NCI-H1092 treated with DMSO at 0.1 percent for 48 hours (cell line): ENCODE data around the gene VEGFC.

Source experiments
- DNase-seq: peaks from one replicate; lab custom pipeline; 2025; lab: John Stamatoyannopoulos, UW

Gene VEGFC

GRCh38 chr4:176680668-176681180 is 112.0 kb downstream of the VEGFC start:
- no peak for DNase-seq

DNA sequence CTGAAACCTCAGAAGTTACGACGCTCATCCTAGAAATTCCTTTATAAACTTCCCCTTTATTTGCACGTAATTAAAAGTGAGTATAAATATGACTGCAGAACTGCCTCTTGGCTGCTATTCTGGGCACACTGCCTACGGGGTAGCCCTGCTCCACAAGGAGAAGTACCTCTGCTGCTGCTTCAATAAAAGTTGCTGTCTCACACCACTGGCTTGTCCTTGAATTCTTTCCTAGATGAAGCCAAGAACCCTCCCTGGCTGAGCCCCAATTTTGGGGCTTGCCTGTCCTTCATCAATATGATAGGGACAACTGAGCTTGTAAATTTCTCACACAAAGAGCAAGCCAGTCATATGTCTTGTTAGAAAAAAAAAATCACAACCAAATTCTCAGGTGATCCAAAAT is 115.8 kb downstream of the VEGFC start:
- DNase-seq, result no peak

- no peak for DNase-seq
Measured at GRCh38 chr4:176675810-176676209, 116.9 kb downstream of the VEGFC start.

DNA sequence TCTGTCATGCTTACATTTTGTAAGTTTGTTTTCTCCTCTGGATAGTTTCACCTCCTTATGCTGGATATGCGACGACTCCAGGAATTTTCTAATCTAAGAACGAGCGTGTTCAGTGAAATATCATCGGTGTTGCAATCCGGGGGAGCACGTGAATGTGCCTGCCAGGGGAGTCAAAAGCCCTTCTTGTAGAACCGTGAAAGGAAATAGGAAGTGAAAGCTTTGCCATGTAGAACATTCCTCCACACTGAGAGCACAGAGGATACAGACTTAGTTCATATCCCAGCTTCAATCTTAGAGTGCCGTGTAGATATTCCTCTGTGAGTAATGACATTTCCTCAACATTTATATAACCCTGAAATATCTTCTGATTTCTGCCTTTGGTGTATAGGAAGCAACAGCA is 121.2 kb downstream of the VEGFC start:
- DNase-seq, result no peak

DNA sequence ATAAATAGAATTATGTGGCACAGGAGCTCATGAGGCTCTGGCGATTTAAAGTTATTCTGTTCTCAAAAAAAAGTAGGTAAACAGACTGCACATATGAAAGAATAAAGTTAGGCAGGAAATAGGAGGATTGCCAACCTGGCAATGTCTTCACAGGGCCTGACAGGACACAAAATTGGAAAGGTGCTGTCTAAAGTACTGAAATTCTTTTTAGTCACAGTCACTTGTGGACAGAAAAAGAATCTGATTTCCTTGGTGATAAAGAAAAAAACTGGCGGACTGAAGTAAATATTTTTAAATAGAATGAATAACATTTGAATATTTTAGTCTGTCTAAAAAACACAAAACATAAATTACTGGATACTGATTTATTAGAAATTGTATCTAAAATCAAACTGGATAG is 124.4 kb downstream of the VEGFC start:
- no peak for DNase-seq

DNA sequence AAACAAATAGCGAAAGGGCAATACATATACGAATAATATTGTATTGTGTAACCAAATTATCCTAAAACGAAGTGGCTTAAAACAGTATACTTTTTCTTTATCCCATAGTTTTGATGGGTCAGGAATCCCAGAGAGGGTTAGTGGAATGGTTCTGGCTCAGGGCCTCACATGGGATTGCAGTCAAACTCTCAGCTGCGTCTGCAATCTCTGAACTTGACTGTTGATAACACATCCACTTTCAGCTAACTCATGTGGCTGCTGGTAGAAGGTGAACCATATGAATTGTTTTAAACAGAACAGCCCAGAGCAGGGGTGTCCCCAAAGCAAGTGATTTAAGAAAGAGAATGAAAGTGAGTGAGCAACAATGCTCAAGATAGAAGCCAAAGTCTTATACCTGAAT is 127.8 kb downstream of the VEGFC start:
- no peak for DNase-seq

DNA sequence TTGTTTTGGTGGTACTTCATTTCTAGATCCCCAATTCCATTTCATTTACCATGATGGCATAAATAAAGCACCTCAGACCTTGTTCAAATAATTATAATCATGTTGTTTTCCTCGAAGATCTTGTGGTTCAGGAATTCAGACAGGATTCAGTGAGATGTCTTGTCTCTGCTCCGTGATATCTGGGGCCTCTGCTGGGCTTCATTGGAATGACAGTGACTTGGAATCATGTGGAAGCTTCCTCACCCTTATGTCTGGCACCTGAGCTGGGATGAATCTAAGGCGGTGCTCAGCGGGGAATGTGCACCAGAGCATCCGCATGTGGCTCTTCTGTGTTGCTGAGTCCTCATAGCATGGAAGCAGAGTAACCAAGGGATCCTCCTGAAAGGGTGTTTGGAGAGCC is 132.2 kb downstream of the VEGFC start:
- no peak for DNase-seq

DNA sequence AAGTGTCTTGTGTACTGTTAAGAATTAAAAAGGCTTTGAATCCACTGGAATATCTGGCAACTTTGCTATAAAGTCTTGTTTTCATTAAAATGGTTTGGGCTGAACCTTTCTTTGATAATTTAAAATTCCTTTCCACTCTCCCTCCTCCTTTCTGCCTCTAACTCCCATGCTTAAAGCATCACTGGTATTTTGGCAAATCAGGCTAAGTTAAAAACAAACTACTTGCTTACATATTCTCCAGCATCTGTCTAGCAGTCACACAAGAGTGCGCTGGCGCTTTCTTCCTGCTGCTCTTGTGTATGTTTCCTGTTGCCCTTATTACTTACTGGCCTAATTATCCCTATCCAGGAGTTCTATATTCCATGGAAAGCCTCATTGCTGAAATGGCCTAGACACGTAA is 136.6 kb downstream of the VEGFC start:
- no peak for DNase-seq

DNA sequence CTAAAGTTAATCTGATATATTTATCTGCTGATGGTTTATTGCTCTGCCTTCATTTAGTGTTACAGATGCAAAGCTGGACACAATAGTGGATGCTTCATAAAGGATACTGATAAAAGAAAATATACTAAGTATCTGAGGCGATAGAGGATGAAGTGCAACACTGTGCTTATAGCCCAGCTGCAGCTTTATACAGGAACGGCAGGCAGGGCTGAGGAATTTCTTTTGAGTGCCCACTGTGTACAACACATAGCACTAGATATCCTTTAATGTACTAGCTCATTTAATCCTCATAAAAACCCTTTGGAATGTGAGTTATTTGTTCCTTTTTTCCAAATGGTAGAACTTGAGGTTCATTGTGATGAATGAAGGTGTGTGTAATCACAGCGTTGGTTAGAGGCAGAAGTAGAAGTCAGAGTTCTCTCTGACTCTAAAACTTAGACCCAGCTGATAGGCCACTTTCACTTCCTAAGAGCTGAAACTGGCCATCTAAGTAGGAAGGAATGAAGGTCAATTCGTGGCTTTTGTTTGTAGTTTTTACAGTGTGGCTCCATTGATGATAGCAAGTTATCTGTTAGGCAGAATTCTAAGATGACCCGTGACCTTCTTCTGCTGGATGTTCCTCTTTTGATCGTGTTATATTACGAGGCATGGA is 138.0 kb downstream of the VEGFC start:
- no peak for DNase-seq

GRCh38 chr4:176653401-176654220 is 139.1 kb downstream of the VEGFC start:
- DNase-seq, result no peak

- DNase-seq, result no peak
Measured at GRCh38 chr4:176646311-176646710, 146.4 kb downstream of the VEGFC start.

DNA sequence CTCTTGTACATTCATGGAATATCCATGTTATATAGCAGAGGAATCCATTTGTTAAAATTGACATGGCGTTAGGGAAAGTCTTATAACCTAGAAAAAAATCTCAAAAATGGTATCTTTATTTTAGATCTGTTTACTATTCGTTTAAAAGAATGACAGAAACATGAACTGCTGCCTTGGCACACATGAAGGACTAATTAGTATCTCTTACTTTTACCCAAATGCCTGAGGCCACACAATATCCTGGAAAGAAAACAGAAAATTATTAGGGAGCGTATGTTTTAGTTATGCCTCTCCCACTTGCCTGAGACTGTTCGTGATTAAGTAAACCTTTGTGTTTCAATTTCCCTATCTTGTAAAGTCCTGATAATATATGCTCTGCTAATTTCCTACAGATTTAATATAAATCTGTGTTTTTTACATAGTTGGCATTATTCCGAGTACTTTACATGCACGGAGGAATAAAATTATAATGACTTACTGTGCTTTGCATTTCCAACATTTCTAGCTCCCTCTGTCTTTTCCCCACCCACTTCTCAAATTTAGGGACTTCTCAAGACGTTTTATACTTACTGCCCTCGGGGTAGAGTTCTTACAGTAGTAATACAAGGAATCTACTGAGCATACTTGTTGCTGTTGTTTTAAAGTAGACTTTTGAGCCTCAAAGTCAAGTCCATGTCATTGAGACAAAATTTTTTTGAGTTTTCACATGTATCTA is 147.3 kb downstream of the VEGFC start:
- no peak for DNase-seq

DNA sequence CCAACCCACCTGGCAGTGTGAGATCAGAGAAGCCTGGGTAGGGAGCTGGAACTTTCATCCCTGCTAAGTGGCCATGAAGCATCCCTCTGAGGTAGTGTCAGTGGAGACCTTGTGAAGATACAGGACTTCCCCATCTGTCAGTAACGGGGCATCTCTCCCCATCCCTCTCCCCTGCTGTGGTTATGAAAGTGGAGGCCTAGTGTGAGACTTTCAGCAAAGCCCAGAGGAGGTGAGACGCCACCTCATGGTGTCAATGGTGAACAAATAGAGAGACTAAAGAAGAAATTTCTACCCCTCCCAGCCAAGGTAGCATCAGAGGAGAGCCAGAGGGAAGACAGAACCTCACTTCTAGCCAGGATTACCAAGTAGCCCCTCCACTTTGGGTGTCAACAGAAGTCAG is 150.2 kb downstream of the VEGFC start:
- DNase-seq, result no peak

DNA sequence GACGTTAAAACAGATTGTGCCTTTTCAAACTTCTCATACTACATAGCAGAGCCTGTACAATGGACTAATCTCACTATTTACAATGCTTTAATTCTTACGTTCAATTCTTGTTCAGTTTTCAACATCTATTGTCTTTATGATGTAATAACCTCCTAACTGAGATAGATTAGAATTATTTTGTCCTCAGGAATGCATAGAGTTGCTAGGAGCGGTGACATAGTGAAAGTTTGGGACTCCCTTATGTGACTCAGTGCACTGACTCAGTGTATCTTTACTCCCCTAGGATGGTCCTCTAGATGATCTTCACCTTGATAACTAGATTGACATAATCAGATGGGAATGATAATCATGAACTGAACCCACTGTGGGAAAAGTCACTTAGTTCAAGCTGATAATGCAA is 151.5 kb downstream of the VEGFC start:
- no peak for DNase-seq

DNA sequence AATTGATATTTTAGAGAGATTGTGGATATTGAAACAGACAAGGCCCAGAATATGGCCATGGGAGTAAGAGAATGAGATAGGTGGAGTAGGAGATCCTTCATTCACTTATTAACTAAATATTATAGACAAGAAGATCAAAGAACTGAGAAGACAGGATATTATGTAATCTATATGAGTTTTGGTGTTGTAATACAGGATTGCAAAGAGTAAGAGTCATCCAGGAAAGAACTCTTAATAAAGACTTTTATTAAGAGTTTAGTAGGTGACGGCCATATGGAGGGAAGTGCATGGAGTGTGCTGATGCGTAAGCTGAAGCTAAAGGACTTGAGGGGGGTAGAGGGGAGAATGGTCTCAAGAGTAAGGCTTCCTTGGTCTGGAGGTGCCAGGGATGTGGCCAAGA is 153.7 kb downstream of the VEGFC start:
- no peak for DNase-seq

GRCh38 chr4:176636292-176636691 is 156.4 kb downstream of the VEGFC start:
- DNase-seq, result no peak

DNA sequence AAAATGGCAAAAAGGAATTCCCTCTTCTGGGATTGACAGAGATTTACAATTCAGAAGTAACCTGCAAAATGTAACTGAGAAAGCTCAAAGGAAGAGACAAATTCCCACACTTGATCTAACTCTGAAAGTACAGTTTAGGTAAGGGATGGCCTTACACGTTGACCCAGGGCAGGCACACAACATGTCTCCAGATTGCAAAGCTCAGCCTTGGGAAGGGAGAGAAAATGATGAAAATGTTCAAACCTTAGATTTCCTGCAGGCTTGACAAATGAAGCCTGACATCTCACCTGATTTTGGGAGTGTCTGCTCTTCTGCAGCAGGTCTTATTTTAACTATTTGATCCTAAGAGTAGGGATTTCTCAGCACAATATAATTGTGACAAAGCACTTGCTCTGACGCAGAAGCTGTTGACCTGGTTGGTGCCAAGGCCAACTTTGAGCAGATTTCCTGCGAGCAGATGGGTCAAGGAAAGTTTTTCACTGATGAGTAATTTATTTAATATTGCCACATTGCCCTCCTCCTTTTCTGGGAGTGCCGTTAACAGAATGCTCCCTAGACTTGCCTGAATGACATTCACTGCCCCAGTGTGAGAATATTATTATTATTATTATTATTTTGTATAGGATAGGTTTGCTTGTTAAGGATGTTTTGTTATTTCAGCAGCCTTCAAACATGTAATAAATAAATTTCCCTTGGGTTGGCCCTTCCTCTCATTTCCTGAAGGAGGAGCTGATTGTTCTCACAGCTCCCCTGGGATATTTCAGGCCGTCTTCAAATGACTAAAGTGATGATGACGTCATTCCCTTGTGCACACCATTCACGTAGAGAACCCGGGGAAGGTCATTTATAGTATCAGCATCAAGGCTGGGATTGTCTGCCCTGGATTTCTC is 157.1 kb downstream of the VEGFC start:
- no peak for DNase-seq
